ENCODE data around the gene HOMER2. TPM values are rescaled to one million over a fixed set of nuclear protein-coding genes. Genes with fewer than 3 reads are reported as not detected.

The HOMER2 gene
- total and polyA plus RNA-seq, 2 of the 13 experiments (the other 11 are each of a cell fraction or from before 2014, with no cell fraction given): 12.9 to 14.1 TPM

DNA sequence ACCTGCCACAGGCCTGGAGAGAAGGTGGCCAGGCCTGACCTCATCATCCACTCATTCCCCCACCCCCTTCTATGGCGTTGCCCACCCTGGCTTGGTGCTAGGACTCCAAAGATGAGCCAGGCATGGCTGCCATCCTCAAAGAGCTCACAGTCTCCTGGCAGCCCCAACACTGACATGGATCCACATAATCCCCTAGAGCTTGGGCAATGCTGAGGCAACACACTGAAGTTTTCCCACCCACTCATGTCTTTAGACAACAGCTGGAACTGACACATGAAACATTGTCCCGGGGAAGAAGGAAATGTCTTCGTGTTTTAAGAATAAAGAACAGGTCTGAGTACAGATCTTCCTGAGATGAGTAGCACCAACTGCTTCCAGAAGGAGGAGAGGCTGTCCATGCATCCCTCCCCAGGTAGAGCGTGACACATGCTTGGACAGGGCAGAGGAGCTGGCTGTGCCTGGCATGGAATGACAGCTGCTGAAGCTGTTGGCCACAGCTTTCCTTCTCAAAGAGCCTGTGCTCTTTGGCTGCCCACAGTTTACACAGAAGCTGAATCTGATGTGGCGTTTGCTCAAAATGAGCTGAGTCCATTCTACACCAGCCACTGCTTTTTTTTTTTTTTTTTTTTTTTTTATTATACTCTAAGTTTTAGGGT lies 70.1 kb downstream of the HOMER2 start:
- ATAC-seq: no peak
- no peak for FAIRE-seq
- H4K20me1 ChIP-seq (ENCODE audit: insufficient read depth, low read length): no peaks in the 10 kb centered on the region
- H3K9me3 ChIP-seq (ENCODE audit: low read length): no peaks in the 10 kb centered on the region
- H3K36me3 ChIP-seq (replicated peaks in 1 of 2; ENCODE audit: control insufficient read depth in 1 of 2, insufficient read depth in 2 of 2, low read length in 2 of 2): no peaks in the 10 kb centered on the region
- H3K79me2 ChIP-seq (ENCODE audit: insufficient read depth, low read length): no peaks in the 10 kb centered on the region
- in situ Hi-C loops (cut with HindIII; ENCODE audit: extremely low pct_ligation_motif_present, low pct_unique_long_range_greater_than_20kb) (no loop called here), intact Hi-C loops (cut with micrococcal nuclease; ENCODE audit: unreplicated experiment) (no loop called here)
- no peak overlapping the region for H3K9ac ChIP-seq (ENCODE audit: insufficient read depth, low read depth, low read length)
- H2AFZ ChIP-seq (ENCODE audit: low read length): no peak overlapping the region
- H3K4me3 ChIP-seq (replicated peaks in 1 of 3; ENCODE audit: insufficient read depth in 1 of 3, low read depth in 2 of 3, low read length in 3 of 3): no peak overlapping the region
- H3K4me1 ChIP-seq (ENCODE audit: insufficient read depth, low read length): no peaks in the 10 kb centered on the region
- CTCF ChIA-PET (ENCODE audit: low intra/inter-chr PET ratio, low total read pairs): no interaction called here
- no peak overlapping the region for H3K4me2 ChIP-seq (ENCODE audit: low read depth, low read length)
- no TSS peak for BruUV-seq (replicated peaks)
- H3K27me3 ChIP-seq (ENCODE audit: control insufficient read depth in 1 of 2, insufficient read depth in 2 of 2, low read length in 2 of 2): no peaks in the 10 kb centered on the region
- WGBS (ENCODE audit: low lambda C conversion rate): 45% methylated on average over 4 of the region's 5 CpGs
- H3K27ac ChIP-seq (ENCODE audit: extremely low read length, insufficient read depth, low read length): no peak overlapping the region
- POLR2A ChIA-PET: no interaction called here
- no peak for DNase-seq (ENCODE audit: low spot score)
- TF ChIP-seq FOXA3 (CRISPR knock-in tag; IDR thresholded peaks at IDR 0.05): no peak
- TF ChIP-seq ZNF224 (CRISPR knock-in tag; IDR thresholded peaks at IDR 0.05): no peak
- no peak for TF ChIP-seq FOSL1 (CRISPR knock-in tag; IDR thresholded peaks at IDR 0.05; ENCODE audit: borderline replicate concordance)
- no peak for TF ChIP-seq ZNF678 (CRISPR knock-in tag; IDR thresholded peaks at IDR 0.05)
- no peak for TF ChIP-seq ZNF709 (CRISPR knock-in tag; IDR thresholded peaks at IDR 0.05)
- TF ChIP-seq ZNF33A (CRISPR knock-in tag; IDR thresholded peaks at IDR 0.05; ENCODE audit: borderline replicate concordance): no peak
- TF ChIP-seq ZNF552 (CRISPR knock-in tag; IDR thresholded peaks at IDR 0.05; ENCODE audit: borderline replicate concordance): no peak
- TF ChIP-seq ZNF530 (CRISPR knock-in tag; IDR thresholded peaks at IDR 0.05; ENCODE audit: low read depth): no peak
- TF ChIP-seq, protein P1, sequence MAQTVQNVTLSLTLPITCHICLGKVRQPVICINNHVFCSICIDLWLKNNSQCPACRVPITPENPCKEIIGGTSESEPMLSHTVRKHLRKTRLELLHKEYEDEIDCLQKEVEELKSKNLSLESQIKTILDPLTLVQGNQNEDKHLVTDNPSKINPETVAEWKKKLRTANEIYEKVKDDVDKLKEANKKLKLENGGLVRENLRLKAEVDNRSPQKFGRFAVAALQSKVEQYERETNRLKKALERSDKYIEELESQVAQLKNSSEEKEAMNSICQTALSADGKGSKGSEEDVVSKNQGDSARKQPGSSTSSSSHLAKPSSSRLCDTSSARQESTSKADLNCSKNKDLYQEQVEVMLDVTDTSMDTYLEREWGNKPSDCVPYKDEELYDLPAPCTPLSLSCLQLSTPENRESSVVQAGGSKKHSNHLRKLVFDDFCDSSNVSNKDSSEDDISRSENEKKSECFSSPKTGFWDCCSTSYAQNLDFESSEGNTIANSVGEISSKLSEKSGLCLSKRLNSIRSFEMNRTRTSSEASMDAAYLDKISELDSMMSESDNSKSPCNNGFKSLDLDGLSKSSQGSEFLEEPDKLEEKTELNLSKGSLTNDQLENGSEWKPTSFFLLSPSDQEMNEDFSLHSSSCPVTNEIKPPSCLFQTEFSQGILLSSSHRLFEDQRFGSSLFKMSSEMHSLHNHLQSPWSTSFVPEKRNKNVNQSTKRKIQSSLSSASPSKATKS (CRISPR knock-in tag; IDR thresholded peaks at IDR 0.05): no peak
- TF ChIP-seq, protein P2, sequence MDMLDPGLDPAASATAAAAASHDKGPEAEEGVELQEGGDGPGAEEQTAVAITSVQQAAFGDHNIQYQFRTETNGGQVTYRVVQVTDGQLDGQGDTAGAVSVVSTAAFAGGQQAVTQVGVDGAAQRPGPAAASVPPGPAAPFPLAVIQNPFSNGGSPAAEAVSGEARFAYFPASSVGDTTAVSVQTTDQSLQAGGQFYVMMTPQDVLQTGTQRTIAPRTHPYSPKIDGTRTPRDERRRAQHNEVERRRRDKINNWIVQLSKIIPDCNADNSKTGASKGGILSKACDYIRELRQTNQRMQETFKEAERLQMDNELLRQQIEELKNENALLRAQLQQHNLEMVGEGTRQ (IDR thresholded peaks at IDR 0.05; ENCODE audit: low read depth, low read length): no peak
- TF ChIP-seq, protein P2 (CRISPR knock-in tag; IDR thresholded peaks at IDR 0.05; ENCODE audit: borderline replicate concordance): no peak
- TF ChIP-seq, protein P3, sequence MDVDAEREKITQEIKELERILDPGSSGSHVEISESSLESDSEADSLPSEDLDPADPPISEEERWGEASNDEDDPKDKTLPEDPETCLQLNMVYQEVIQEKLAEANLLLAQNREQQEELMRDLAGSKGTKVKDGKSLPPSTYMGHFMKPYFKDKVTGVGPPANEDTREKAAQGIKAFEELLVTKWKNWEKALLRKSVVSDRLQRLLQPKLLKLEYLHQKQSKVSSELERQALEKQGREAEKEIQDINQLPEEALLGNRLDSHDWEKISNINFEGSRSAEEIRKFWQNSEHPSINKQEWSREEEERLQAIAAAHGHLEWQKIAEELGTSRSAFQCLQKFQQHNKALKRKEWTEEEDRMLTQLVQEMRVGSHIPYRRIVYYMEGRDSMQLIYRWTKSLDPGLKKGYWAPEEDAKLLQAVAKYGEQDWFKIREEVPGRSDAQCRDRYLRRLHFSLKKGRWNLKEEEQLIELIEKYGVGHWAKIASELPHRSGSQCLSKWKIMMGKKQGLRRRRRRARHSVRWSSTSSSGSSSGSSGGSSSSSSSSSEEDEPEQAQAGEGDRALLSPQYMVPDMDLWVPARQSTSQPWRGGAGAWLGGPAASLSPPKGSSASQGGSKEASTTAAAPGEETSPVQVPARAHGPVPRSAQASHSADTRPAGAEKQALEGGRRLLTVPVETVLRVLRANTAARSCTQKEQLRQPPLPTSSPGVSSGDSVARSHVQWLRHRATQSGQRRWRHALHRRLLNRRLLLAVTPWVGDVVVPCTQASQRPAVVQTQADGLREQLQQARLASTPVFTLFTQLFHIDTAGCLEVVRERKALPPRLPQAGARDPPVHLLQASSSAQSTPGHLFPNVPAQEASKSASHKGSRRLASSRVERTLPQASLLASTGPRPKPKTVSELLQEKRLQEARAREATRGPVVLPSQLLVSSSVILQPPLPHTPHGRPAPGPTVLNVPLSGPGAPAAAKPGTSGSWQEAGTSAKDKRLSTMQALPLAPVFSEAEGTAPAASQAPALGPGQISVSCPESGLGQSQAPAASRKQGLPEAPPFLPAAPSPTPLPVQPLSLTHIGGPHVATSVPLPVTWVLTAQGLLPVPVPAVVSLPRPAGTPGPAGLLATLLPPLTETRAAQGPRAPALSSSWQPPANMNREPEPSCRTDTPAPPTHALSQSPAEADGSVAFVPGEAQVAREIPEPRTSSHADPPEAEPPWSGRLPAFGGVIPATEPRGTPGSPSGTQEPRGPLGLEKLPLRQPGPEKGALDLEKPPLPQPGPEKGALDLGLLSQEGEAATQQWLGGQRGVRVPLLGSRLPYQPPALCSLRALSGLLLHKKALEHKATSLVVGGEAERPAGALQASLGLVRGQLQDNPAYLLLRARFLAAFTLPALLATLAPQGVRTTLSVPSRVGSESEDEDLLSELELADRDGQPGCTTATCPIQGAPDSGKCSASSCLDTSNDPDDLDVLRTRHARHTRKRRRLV (CRISPR knock-in tag; IDR thresholded peaks at IDR 0.05): no peak
- TF ChIP-seq, protein P4, sequence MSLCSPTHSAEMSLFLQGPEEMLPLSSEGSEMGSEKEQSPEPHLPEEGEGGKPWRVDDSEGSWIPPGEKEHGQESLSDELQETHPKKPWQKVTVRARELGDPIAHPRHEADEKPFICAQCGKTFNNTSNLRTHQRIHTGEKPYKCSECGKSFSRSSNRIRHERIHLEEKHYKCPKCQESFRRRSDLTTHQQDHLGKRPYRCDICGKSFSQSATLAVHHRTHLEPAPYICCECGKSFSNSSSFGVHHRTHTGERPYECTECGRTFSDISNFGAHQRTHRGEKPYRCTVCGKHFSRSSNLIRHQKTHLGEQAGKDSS (CRISPR knock-in tag; IDR thresholded peaks at IDR 0.05; ENCODE audit: borderline replicate concordance, low read depth): no peak
